ENCODE data around the gene SLC9B2.
"Not testable (repeated sequence)": the region's sequence is repeated elsewhere in the genome, so short reads cannot be mapped to it uniquely, and the experiment has no call there.

The SLC9B2 gene

GRCh38 chr4:103018391-103019307 lies 57.9 kb downstream of the SLC9B2 start:
- DNase-seq: peak; percentile 22

GRCh38 chr4:103012551-103012950 lies 64.0 kb downstream of the SLC9B2 start:
- no peak for DNase-seq

- DNase-seq: no peak
Measured at GRCh38 chr4:103012060-103012459, 64.5 kb downstream of the SLC9B2 start.

- no peak for DNase-seq
Measured at GRCh38 chr4:103011378-103012025, 65.1 kb downstream of the SLC9B2 start.

GRCh38 chr4:103010804-103011203 lies 65.8 kb downstream of the SLC9B2 start:
- DNase-seq: no peak

- DNase-seq: peak; percentile 62
Measured at GRCh38 chr4:103008875-103009729, 67.5 kb downstream of the SLC9B2 start.

- DNase-seq: no peak
Measured at GRCh38 chr4:103002551-103002950, 74.0 kb downstream of the SLC9B2 start.

- DNase-seq: no peak
Measured at GRCh38 chr4:102994803-102995202, 81.8 kb downstream of the SLC9B2 start.

GRCh38 chr4:102993985-102994384 lies 82.6 kb downstream of the SLC9B2 start:
- not testable (repeated sequence) for DNase-seq

GRCh38 chr4:102988429-102989020 lies 88.0 kb downstream of the SLC9B2 start:
- no peak for DNase-seq

GRCh38 chr4:102981005-102981404 lies 95.6 kb downstream of the SLC9B2 start:
- no peak for DNase-seq

Measured in NCI-H510A treated with DMSO at 0.1 percent for 48 hours (cell line).